Stimulated activated CD4-positive, alpha-beta T cell treated with anti-CD3 and anti-CD28 coated beads, Interleukin-4, amount 100 ng/mL, for 24 hours (primary cell): ENCODE results near the gene RRAGD.
A peak's percentile ranks its signal among the peaks of the same experiment; 100 is the strongest.
"Not testable (repeated sequence)": the region's sequence is repeated elsewhere in the genome, so short reads cannot be mapped to it uniquely, and the experiment has no call there.

Experiments used
- DNase-seq: peaks from one replicate; pipeline ENCODE4 v3.0.0-alpha.2; 2020

RRAGD gene

DNA sequence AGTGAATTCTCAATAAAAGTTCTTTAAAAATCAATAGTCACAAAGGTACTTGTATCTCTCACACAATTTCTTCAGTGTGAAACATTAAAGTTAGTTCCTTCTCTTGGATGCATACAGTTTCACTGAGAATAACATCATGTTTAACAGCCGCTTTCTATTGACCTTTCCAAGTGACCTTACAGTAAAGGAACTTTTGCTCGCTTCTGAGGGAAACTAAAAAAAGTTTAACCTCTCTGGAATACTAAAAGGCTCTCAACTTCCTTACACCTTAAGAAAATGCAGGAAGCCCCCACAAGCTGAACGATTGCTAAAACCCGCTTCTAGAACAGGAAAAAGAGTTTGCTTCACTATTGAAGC, 1.3 kb downstream of the RRAGD start:
- DNase-seq: no peak

DNA sequence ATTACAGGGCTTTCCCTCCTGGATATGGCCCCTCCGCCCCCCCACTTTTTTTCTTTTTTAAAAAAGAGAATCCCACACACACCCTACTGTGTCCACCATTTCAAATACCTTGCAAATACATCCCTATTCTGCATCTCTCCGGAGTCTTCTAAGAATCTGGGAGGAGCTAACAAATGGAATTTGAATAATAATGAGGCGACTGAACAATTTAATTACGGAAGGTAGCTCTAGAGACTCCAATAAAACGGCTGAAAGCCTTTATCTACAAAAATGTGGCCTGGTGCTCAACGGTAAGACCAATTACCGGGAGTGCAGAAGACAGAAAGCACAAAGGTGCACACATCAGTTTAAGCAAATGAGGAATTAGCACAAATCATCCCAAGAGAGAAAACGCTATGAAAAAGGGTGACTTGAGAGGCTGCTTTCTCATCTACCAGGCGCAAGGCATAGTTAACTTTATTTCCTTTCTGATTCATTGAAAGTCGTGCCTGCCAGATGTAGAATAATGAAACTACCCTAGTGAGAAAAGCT, 1.8 kb downstream of the RRAGD start:
- no peak for DNase-seq

DNA sequence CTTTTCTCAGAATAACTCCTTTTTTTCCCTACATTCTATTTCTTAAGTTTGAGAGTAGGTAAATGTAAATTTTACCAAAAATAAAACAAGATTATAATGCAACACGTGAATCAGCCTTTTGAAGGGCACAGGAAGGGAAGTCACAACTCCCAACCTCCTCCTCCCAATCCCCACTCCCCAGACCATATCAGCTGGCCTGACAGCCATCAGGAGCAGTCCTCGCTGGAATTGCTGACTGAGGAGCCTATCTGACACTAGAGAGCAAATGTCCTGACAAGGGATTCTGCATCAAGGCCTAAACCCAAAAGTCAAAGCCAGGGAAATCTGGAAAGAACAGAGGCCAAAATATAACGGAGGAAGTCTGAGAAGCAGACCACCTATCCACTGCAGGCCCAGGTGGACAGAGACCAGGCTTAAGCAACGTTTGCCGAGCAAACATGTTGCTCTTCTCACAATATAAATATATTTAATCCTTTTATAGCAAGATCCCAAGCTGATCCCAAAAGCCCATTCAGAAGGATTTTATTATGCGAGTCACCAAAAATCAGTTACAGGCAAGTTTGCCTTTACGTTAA, 2.5 kb downstream of the RRAGD start:
- DNase-seq: no peak

DNA sequence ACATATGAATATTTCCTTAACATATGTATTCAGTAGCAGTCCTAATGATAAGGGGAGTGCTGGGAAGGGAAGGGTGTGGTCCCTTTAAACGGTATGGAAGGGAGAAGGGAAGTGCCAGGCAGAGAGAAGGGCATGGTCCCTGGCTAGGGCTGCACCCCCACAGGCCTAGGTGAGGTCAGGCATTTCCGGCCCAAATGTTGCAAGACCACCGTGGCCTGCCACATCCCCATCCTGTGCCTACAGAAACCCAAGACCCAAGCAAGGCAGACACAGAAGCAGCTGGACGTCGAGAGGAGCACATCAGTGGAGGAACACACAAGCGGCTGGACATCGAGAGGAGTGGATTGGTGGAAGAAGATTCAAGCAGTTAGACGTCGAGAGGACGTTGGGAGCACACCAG, 5.9 kb downstream of the RRAGD start:
- no peak for DNase-seq

DNA sequence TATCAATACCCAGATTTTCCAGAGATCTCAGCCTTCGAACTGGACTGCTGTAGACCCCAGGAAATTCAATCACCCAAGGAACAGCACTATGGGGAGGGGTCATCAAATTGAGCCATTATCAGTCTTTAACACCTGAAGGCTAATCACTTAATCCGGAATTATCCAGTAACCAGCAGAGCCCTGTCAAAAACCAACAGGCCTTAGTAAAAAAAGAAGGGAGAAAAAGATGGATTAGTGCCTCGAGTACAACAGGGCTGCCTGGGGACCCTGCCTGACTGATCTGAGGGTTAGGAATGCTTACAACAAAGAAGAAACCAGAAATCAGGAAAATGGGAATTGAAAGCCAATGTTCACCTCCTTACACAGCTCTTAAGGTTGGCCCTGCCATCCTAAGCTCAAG, 7.6 kb downstream of the RRAGD start:
- DNase-seq: no peak

DNA sequence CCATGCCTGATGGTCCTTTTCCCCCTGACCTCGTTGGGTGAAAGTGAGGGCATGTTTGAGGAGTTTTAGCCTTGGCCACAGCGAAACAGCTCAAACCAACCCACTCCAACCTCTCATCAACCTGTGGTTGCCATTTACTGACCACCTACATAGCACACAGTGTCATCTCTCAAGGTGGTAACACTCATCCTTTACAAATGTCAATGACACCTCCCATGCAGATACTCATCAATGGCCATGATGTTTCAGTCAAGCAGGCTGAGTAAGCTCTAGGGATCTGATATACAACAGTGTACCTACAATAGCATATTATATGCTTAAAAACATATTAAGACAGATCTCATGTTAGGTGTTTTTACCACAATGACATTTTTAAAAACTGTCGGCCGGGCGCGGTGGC, 9.3 kb downstream of the RRAGD start:
- no peak for DNase-seq

DNA sequence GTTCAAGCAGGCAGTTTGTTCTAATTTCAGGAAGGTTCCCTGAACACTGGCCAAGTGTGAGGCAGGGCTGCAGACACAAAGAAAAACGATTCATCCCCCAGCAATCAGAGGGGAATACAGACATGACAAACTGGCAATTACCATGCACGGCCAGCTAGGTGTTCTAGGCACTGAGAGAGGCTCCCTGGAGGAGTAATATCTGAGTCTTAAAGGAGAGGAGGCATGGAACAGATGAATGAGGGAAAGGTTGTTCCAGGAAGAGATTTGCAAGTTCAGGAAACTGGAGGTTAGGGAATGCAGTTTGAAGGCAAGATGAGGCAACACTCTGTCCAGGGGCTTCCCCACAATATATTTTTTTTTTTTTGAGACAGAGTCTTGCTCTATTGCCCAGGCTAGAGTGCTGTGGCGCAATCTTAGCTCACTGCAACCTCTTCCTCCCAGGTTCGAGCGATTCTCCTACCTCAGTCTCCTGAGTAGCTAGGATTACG, 11.1 kb downstream of the RRAGD start:
- DNase-seq: no peak

DNA sequence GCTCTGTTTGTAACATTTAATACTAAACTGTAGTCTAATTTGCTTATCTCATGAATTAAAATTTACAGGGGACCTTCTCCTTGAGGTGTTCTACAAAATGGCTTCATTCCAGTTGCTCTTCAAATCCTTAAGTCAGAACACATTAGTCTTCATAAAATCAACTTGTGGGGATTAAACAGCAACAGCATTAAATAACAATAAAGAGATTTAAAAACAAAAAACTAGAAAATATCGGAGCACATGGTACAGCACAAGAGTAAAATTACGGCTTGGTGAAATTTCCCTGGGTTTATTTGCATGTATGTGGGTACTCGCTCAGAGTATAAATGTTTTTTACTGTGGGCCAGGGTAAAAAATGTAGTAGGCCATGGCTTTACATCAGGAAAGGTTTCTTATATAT, 12.0 kb downstream of the RRAGD start:
- DNase-seq: no peak

DNA sequence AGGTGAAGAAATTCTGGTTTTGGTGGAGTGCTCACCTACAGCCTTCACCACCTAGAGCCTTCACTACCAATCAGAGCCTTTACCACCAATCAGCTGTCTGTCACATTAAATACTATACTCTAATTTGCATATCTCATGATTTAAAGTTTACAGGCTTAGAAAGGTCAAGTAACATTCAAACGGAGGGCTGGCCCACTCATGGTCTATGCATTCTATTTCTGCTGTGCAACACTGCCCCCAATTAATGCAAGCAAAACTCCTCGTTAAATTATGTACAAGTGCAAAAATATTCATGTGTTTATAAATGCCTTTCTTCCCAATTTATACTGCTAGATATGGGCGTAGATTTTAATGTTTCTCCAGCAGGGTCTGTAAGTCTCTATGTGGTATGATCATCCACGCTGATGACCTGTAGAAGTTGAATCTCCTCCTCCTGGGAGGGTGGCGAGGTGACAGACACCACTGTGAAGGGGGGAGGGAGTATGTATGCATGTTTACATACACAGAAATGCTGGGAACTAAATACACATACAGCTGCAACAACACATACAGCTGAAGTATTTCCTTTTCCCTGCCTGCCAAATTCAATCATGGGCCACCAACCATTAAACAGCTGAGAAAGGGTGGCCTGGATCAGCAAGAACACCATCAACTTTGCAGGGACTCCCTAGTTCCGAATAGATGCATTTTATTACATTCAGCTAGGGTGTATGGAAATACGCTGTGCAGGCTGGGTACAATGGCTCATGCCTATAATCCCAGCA, 13.1 kb downstream of the RRAGD start:
- DNase-seq: no peak

DNA sequence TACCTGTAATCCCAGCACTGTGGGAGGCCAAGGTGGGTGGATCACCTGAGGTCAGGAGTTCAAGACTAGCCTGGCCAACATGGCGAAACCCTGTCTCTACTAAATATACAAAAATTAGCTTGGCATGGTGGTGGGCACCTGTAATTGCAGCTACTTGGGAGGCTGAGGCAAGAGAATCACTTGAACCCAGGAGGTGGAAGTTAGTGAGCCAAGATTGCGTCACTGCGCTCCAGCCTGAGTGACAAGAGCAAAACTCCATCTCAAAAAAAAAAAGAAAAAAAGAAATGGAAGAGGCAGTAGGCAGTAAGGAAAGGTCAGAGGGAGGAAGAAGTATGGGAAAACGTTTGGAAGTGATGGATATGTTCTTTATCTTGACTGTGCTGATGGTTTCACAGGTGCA, 14.2 kb downstream of the RRAGD start:
- DNase-seq: not testable (repeated sequence)

DNA sequence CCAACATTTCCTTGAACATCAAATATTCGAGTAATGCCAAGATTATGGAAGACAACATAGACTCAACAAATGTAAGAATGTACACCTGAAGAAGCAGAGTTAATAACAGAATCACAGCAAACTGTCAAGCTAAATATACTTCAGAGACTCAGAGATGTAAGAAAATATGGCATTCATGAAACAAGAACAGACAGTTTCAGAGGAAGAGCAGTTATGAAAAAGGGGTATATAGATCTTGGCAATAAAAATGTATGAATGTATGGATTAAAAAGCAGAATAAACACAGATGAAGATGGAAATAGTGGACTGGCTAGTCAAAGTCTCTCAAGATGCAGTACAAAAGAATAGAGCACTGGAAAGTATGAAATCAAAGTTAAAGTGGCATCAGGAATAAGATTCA, 18.4 kb downstream of the RRAGD start:
- no peak for DNase-seq

DNA sequence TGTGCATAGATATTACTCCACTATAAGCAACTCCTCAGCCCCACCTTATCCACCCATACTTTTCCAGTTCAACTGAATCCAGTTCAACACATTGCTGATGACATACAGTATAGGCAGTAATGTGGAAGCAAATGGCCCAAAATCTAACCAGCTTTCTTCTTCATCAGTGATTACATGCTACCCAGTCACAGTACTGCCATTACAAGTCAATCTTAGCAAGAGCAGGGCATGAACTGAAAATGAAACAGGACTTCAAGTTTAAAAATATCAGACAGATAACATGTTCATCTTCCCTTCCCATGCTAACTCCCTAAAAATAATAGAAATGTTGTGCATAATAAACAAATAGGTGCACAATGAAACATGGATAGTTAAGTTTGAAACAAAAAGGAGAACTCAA, 19.2 kb downstream of the RRAGD start:
- DNase-seq: no peak

DNA sequence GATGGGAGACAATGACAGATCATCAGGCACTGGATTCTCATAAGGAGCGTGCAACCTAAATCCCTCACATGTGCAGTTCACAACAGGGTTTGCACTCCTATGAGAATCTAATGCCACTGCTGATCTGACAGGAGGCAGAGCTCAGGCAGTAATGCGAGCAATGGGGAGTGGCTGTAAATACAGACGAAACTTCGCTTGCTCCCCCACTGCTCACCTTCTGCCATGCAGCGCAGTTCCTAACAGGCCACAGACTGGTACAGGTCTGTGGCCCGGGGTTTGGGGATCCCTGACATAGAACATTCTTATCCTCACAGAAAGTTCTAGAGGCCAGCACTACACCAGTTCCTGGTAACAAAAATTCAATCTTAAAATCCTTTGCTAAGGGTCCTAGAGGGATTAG, 23.2 kb downstream of the RRAGD start:
- no peak for DNase-seq

DNA sequence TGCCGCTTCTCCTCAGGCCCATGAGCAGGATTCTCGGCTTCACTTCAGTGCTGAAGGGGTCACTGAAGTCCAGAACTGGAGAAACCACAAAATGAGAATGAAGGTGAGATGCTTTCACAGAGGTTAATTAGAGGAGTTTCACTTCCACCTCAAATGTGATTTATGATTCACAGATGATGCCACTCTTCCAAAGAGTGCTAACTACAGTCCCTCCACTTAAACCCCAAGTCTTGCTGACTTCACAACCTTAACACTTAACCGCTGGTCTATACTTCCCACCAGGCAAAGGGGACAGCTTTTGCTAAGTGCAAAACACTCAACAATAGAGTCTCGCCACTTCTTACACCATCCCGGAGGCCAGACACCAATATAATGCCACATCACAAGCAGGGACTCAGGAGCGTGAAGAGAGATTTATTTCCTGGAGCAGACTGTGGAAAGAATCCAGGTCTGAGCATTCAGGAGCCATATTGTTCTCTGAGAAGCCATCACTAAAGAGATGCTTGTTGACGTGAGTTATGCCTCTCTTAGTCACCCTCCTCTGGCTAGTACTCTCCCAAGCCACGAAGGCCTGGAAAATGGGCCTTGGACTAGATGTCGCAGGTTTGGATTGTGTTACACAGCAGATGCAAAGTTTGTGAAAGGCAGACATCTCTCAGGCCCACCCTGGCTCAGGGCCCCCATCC, 24.4 kb downstream of the RRAGD start:
- DNase-seq: no peak

DNA sequence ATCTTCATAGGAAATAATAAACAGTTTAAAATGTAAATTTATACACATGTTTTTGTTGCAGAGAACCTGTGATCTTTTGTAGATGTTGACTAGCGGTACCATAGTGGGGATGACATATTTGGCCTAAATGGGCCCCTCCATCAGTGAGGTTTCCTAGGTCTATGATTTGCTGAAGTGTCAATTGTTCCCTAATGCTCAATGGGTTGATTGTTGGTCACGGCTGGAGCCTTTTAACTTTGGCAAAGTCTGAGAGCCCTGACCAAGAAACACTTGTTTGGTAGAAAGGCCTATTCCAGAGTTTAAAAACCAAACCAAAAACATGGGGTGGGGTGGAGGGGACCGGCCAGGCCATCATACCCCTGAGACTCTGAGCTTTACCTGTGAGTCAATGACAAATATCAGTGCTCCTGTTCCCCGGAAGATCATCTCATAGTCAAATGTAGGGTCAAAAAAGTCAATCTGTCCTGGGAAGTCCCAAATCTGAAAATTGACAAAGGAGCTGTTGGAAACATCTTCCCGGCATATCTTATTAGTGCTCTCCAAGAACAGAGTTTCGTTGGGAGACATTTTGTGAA, 25.1 kb downstream of the RRAGD start:
- DNase-seq: no peak

DNA sequence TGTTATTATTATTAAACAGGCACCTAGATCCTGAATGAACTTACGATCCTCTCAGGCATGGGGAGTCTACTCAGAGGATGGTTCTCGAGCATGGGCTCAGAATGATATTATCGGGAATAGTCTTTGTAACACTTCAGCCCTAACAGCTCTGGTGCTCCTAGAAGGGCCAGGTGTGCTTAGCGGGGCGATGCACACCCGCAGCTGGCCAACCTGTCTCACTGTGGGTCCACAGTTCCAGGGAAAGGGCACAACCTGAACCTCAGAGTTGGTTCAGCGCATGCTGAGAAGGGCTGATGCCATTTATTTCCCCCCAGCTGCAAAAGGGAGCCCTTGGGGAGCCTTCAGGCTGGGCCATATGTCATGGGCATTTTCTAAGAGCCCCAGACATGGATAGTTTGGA, 26.2 kb downstream of the RRAGD start:
- no peak for DNase-seq

DNA sequence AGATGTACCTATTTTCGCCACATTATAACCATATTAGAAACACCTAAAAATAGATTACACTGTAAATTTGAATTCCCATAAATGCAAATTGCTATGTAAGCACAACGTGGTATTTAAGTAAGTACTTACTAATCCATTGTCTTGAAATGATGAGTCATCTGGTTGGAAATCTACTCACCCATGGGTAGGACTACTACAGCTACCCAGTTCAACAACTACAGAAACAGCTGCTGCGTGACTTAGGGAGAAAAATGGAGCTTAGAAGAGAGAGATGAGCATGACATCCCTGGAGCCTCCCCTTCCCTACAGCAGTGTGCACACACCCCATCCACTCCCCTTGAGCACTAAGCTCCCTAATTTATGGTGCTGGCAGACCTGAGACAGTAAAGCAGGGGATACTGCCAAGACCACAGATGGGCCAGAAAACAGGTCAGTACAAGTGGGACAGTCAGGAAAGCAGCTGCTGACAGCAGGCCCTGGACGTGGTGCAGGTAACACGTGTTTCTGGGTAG, 26.9 kb downstream of the RRAGD start:
- no peak for DNase-seq

DNA sequence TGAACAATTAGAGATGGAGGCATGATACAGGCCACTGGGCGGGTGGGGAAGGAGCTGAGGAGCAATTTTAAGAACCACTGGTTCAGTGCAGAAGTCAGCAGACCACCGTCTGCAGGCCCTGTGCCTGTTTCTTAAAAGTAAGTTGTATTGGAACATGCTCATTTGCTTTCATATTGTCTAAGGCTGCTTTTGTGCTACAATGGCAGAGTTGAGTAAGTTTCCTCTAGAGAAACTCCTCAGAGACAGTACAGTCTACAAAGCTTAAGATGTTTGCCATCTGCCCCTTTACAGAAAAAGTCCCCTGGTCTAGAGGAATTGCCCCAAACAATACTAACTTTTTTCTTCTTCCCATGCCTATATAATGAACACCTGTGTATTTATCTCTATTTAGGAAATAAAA, 31.0 kb downstream of the RRAGD start:
- no peak for DNase-seq

DNA sequence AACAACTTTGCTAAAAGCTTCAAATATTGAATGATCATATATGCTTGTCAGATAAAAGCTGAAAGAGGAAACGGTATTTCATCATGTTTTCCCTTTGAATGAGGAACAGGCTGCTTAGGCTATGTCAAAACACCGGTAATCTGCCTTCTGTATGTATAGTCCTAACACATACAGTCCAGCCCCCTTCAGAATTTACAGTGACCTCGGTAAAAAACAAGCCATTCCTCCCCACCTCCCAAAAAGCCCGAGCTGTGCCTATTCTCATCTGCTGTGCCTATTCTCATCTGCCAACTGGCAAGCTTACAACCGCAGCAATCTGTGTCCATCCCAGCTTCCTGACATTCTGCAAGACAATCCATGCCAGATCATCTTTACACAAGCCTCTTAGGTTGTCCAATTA, 32.8 kb downstream of the RRAGD start:
- DNase-seq: no peak

DNA sequence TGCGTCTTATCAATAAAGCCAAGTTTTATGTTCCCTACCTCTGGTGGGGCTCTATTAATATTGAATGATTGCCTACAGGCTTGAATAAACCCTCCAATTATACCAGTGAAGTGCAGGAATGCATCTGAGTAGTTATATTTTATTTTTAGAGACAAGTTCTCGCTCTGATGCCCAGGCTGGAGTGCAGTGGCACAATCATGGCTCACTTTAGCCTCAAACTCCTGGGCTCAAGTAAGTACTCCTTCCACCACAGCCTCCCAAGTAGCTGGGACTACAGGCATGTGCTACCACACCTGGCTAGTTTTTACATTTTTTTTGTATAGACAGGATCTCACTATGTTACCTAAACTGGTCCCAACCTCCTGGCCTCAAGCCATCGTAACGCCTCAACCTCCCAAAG, 33.4 kb downstream of the RRAGD start:
- no peak for DNase-seq

DNA sequence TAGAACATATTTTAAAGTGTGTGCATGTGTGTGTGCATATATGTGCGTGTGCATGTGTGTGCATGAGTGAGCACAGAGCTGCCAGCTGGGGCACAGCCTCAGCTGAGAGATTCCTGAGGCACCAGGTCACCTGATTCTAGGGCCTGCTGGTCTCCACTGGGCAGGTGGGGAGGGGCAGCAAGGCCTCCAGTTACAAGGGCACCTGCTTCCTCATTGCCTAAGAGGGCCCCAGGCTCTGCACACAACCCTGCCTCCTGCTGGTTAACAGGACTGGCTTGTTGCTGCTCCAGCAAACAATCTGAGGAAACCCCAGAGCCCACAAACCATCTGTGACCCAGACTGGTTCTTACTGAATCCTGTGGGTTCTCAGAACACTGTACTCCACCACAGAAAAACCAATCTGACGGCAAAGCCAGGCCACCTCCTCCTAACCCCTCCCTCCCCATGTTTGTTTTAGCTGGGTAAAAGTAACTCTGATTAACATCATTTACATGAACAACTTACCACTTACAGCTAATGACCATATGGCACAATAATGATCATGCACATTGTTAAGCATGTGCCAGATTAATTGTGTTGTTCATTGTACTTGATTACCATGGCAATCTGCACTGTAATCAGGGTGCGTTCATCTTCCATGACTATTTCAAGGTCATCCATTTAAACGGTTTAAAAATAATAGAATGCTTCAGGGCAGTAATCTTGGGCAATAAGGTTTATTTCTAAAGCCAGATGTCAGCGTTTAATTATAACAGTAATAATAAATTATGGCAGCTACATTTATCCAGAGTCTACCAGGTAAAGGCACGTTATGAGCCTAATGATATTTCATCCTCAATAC, 36.4 kb downstream of the RRAGD start:
- peak; percentile 60 for DNase-seq

DNA sequence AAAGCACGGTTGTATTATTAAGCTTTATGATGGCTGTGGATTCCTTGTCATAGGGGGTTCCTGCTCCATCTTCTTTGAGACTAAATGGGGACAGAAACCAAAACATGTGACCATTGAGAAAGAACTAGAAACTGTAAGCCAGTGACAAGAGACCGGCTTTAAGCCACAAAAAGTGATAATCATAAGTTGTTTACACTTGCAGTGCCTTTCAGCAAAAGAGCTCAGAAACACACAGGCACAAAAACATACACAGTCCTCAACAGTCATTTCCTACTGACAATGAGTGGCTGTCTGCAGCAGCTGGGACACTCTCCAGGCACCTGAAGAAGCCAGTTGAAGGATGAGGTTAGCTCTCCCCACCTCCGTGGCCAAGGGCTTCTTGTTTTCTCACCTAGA, 39.6 kb downstream of the RRAGD start:
- no peak for DNase-seq
